Measurements from ENCODE around the gene DCHS2.
"Not testable (repeated sequence)": the region's sequence is repeated elsewhere in the genome, so short reads cannot be mapped to it uniquely, and the experiment has no call there.

DCHS2 gene

DNA sequence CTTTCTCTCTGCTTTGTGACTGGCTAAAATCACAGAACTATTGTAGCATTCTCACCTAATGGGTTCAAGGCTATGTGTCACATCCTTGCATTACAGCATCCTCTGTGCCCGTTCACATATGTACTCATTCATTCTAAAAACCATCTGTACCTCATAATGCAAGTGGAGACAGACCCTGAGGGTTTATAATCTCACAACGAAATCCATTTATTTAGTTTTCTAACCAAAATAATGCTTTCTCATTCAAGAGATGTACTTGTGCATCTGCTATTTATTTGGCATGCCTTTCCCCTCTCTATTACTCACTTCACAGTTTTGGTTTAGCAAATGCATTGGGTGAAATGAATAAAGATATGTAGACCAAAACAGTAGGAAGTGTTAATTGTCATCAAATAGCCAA, 261.5 kb downstream of the DCHS2 start:
- no peak for DNase-seq (ENCODE audit: low read depth in 3 of 3, low spot score in 1 of 3)

DNA sequence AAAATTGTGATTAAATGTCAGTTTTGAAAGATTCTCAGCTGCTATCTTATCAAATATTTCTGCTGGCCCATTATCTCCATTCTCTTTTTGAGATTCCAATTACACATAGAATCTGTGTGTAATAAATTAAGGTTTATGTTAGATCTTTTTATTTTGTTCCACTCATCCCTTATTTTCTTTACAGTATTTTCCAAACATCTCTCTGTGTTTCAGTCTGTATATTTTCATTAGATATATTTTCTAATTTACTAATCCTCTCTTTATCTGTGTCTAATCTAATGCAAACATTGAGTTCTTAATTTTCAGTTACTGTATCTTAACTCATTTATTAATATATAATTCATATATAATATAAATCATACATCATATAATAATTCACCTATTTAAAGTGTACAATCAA, 268.7 kb downstream of the DCHS2 start:
- DNase-seq (ENCODE audit: low read depth in 3 of 3, low spot score in 1 of 3): no peak

DNA sequence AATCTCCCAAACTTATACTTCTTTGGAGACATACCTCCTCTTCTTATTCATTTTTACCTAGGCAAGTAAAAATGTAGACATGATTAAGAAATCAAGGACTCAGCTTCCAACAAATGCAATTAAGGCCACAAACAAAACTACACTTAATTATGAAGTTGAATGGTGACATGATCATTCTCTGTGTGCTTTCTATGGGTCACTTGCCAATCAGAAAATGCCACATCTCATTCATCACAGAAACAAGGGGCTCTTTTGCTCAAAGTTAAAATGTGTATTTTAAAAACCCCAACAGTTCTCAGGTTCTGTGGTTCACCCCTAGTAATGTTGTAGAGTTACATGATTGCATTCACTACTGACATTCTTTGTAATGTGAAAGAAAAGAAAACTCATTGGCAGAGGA, 273.5 kb downstream of the DCHS2 start:
- DNase-seq (ENCODE audit: low read depth in 3 of 3, low spot score in 1 of 3): no peak

DNA sequence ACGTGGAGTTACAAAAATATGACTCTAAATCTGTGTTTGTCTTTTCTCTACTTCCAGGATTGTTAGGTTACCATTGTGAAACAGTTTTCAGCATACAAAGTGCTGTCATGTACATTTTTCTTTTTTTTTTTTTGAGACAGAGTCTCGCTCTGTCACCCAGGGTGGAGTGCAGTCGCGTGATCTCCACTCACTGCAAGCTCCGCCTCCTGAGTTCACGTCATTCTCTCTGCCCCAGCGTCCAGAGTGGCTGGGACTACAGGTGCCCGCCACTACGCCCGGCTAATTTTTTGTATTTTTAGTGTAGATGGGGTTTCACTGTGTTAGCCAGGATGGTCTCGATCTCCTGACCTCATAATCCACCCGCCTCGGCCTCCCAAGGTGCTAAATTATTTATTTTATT, 274.2 kb downstream of the DCHS2 start:
- DNase-seq (ENCODE audit: low read depth in 3 of 3, low spot score in 1 of 3): not testable (repeated sequence)

DNA sequence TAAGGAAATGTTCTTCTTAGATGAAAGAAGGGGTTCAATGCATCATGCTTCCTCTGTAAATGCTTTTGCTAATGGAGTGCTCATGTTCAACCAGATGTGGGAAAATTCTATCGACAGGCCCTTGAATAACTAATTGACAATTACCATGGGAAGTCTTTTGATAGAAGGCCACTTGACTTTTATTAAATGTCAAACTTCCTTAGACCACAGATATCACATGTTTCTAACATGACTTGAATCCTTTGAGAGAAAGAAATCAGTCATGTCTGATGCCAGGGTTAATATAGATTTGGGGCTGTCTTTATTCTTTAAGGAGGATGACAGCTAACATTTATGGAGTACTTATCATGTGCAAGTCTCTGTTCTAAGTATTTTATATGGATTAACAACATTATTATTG, 280.1 kb downstream of the DCHS2 start:
- no peak for DNase-seq (ENCODE audit: low read depth in 3 of 3, low spot score in 1 of 3)

DNA sequence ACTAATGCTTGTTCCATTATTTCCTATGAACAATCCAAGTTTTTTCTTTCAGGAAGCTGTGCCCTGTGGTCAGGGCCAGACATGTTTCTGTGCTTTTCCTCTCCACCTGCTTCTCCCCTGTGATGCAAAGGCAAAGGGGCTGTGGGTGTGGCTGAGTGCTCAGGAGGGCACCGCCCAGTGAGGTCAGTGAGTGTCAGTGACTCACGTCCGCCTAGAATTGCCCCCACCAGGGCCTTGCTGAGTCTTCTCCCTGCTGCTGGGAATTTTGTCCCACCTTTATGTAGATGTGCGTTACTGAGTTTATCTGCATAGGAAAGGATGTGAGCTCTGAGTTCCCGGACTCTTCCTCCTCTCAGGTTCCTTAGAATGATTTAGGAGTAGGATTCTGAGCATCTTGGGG, 283.2 kb downstream of the DCHS2 start:
- DNase-seq (ENCODE audit: low read depth in 3 of 3, low spot score in 1 of 3): no peak

DNA sequence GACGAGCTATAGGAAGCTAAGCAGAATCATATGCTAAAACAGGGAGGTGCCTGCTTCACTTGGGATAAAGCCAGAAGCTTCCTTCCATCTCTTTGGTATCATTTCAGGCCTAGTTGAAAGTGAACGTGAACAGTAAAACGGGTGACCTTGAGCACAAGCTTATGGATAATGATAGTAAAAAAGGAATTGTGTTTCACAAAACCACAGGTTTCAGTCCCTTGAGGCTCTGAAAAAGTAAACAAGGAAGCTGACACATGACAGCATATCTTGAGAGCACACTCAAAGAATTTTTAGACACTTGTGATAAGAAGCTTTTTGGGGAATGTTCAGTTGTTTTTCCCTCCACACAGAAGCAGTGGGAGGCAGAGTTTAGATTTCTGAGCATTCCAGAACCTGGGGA, 286.1 kb downstream of the DCHS2 start:
- DNase-seq (ENCODE audit: low read depth in 3 of 3, low spot score in 1 of 3): no peak

DNA sequence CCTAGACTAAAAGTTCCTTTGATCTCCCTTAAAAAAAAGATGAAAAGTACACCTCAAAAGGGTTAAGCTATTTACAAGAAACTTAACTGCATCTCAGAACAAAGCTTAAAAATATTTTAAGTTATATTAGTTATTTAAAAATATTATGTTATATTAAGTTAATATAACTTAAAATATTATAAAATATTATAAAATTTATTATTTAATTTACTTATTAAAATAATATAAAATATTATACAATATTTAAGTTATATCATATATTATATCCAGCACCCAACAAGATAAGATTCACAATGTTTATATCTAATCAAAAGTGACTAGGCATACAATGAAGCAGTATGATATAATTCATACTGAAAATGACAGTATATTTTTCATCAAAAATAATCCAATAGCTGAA, 296.9 kb downstream of the DCHS2 start:
- DNase-seq (ENCODE audit: low read depth in 3 of 3, low spot score in 1 of 3): no peak

DNA sequence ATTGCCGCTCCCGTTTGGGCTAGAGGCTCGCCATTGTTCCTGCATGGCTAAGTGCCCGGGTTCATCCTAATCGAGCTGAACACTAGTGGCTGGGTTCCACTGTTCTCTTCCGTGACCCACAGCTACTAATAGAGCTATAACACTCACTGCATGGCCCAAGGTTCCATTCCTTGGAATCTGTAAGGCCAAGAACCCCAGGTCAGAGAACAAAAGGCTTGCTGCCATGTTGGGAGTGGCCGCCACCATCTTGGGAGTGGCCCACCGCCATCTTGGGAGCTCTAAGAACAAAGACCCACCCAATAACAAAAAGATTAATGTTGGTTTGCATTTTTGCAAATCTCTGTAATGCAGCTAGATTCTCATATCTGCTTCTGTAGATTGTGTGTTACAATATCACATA, 299.0 kb downstream of the DCHS2 start:
- DNase-seq (ENCODE audit: low read depth in 3 of 3, low spot score in 1 of 3): no peak

DNA sequence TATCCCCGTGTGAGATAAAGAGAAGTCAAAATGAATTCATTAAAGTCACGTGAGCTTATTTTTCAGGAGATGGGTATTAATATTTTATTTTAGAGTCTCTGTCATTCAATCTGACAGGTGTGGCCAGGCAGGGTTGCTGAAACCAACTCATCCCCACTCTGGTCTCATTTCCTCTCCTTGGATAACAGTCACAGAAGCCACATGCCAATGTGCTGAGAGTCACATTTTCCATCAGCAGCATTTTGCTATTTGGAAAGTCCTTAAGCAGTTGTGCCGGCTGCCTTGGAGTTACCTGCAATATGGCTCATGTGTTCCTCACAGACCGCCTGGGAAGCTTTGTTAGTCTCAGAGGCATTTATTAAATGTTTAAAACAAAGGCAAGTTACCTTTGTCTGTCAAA, 302.3 kb downstream of the DCHS2 start:
- DNase-seq (ENCODE audit: low read depth in 3 of 3, low spot score in 1 of 3): no peak

DNA sequence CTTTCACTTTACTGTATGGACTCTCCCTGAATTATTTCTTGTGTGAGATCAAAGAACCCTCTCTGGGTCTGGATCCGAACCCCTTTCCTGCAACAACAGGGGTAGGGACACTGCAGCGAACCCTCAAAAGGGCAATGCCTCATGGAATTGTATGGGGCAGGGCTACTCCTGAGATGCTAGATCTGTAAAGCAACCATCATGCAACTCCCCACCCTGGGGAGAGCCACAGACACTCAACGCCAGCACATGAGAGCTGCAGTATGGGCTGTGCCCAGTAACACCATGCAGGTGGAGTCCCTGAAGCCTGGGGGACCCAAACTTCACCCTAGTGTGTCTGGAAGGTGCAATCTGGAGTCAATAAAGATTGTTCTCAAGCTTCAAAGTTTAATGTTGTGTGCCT, 304.7 kb downstream of the DCHS2 start:
- DNase-seq (ENCODE audit: low read depth in 3 of 3, low spot score in 1 of 3): no peak

DNA sequence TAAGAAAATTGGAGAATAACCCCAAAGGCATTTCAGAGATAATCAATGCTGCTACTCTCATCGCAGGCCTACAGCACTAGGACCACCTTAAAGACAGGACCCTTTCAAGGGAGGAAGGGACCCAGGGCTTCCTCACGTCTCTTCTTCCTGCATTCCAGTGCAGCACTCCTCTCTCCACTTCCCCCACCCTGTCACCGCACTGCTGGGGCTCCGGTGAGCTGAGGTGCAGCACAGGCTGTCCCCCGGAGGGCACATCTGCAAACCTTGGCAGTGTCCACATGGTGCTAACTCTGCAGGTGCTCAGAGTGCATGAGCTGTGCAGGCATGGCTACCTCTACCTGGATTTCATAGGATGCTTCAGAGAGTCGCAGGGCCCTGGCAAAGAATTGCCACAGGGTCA, 305.6 kb downstream of the DCHS2 start:
- no peak for DNase-seq (ENCODE audit: low read depth in 3 of 3, low spot score in 1 of 3)

DNA sequence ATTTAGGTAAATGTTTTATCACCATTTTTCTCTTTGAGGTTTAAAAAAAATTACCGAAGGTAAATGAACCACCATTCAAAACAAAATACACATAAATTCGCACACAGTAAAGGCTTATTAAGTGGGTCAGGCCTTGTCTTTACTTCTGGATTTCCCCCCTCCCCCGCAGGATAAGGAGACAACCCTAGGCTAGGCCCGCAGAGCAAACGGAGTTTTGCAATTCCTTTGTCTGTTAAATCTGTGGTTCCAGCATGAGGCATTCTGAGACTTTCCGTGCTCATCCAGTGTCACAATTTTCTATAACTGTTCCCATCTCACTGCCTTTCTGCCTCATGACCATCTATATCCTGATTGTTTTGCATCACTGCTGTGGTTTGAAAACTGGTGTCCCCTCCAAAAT, 307.4 kb downstream of the DCHS2 start:
- DNase-seq (ENCODE audit: low read depth in 3 of 3, low spot score in 1 of 3): no peak

DNA sequence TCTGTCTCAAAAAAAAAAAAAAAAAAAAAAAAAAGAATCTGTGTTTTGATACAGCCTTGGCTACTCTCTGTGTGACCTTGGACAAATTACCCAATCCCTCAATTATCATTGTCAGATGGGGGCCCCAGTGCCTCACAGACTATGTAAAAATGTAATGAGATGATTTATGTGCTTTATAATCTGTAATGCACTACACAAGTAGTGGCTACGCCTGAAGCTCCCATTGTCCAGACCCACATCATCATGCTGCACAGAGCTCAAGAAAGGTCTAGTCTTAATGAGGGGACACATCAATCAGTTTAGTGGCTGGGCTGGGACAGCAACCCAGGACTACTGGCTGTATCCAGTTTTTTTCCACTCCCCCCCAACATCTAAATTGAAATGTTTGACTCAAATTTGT, 308.3 kb downstream of the DCHS2 start:
- no peak for DNase-seq (ENCODE audit: low read depth in 3 of 3, low spot score in 1 of 3)

All from stimulated activated CD4-positive, alpha-beta T cell treated with anti-CD3 and anti-CD28 coated beads, TNF-alpha, amount 100 ng/mL, for 1 hour (primary cell).